CD14-positive monocyte (primary cell): ENCODE measurements around the gene TIMELESS. TPM values are rescaled to one million over a fixed set of nuclear protein-coding genes. Genes with fewer than 3 reads are reported as not detected.

ENCODE experiments used
- DNase-seq, 3 donors: peaks; one replicate each; pipeline ENCODE4 v3.0.0-alpha.2; 2011 to 2022
- H2AFZ ChIP-seq: 2 replicates; pipeline ENCODE4 v1.6.0; 2012; ENCODE audit warnings: mild to moderate bottlenecking, low read depth, low read length, inconsistent platforms; ENCODE audit not compliant: insufficient read depth, poor library complexity, severe bottlenecking
- H3K27ac ChIP-seq, 2 donors: 1 replicate in 1 of 2; 2 replicates in 1 of 2; pipeline ENCODE4 v1.5.1; 2012 to 2013; ENCODE audit warnings: low read length in 2 of 2, control low read depth in 1 of 2, inconsistent platforms in 1 of 2, low read depth in 1 of 2, mild to moderate bottlenecking in 1 of 2
- H3K27me3 ChIP-seq, 2 donors: one replicate each; pipeline versions ENCODE4 v1.6.0 to v1.6.1; 2011 to 2013; ENCODE audit warnings: low read length in 2 of 2; ENCODE audit not compliant: control insufficient read depth in 2 of 2, insufficient read depth in 2 of 2
- H3K36me3 ChIP-seq, 2 donors: replicated peaks in 1 of 2; 1 replicate in 1 of 2; 2 replicates in 1 of 2; pipeline versions ENCODE4 v1.5.1 to v1.6.1; 2012 to 2013; ENCODE audit warnings: low read length in 2 of 2, control low read depth in 1 of 2, inconsistent platforms in 1 of 2, mild to moderate bottlenecking in 1 of 2; ENCODE audit not compliant: insufficient read depth in 2 of 2, control insufficient read depth in 1 of 2
- H3K4me1 ChIP-seq, 2 donors: 1 replicate in 1 of 2; 2 replicates in 1 of 2; pipeline versions ENCODE4 v1.5.1 to v1.6.1; 2012 to 2013; ENCODE audit warnings: low read length in 2 of 2, control low read depth in 1 of 2, inconsistent platforms in 1 of 2, mild to moderate bottlenecking in 1 of 2, moderate library complexity in 1 of 2; ENCODE audit not compliant: insufficient read depth in 2 of 2, control insufficient read depth in 1 of 2
- H3K4me2 ChIP-seq: replicated peaks from 2 replicates; pipeline ENCODE3; 2012; ENCODE audit warnings: low read length, moderate library complexity, mild to moderate bottlenecking; ENCODE audit not compliant: poor library complexity, severe bottlenecking; ENCODE audit errors: extremely low read depth
- H3K4me3 ChIP-seq, 3 experiments: fragments of 200-600 bp in 1 of 3; sonication (generic) in 1 of 3; replicated peaks in 1 of 3; 1 replicate in 2 of 3; 2 replicates in 1 of 3; pipeline ENCODE4 v1.5.1; 2011 to 2013; ENCODE audit warnings: low read length in 3 of 3, mild to moderate bottlenecking in 3 of 3, control low read depth in 2 of 3, low read depth in 2 of 3, inconsistent platforms in 1 of 3, moderate library complexity in 1 of 3
- H3K79me2 ChIP-seq: 2 replicates; pipeline ENCODE4 v1.6.0; 2012; ENCODE audit warnings: mild to moderate bottlenecking, control low read depth, inconsistent platforms, low read length, moderate library complexity; ENCODE audit not compliant: insufficient read depth
- H3K9ac ChIP-seq: 2 replicates; pipeline ENCODE4 v1.6.0; 2017; ENCODE audit warnings: low read length, mild to moderate bottlenecking; ENCODE audit not compliant: insufficient read depth, poor library complexity, severe bottlenecking
- H3K9me3 ChIP-seq, 2 donors: replicated peaks in 1 of 2; 1 replicate in 1 of 2; 2 replicates in 1 of 2; pipeline versions ENCODE4 v1.5.1 to v1.6.1; 2012 to 2013; ENCODE audit warnings: low read length in 2 of 2, control low read depth in 1 of 2; ENCODE audit not compliant: control insufficient read depth in 1 of 2, insufficient read depth in 1 of 2
- H4K20me1 ChIP-seq: 2 replicates; pipeline ENCODE4 v1.6.0; 2012; ENCODE audit warnings: mild to moderate bottlenecking, low read length, control low read depth, moderate library complexity; ENCODE audit not compliant: insufficient read depth
- H3K27ac Mint-ChIP-seq, 7 donors: one replicate each; pipeline ENCODE4 v1.8.0; 2020; ENCODE audit warnings: mild to moderate bottlenecking in 7 of 7, mixed read lengths in 7 of 7, moderate library complexity in 6 of 7, inconsistent platforms in 2 of 7
- H3K27me3 Mint-ChIP-seq, 3 donors: one replicate each; pipeline ENCODE4 v1.8.0; 2021 to 2022; ENCODE audit warnings: low read depth in 3 of 3, mild to moderate bottlenecking in 3 of 3, mixed read lengths in 3 of 3, moderate library complexity in 3 of 3, inconsistent platforms in 1 of 3
- H3K36me3 Mint-ChIP-seq, 2 donors: one replicate each; pipeline ENCODE4 v1.8.0; 2020; ENCODE audit warnings: mixed read lengths in 2 of 2, inconsistent platforms in 1 of 2, mild to moderate bottlenecking in 1 of 2
- H3K4me1 Mint-ChIP-seq: one replicate; pipeline ENCODE4 v1.8.0; 2020; ENCODE audit warnings: mild to moderate bottlenecking, mixed read lengths
- H3K4me3 Mint-ChIP-seq, 2 donors: one replicate each; pipeline ENCODE4 v1.8.0; 2020; ENCODE audit warnings: mild to moderate bottlenecking in 2 of 2, mixed read lengths in 2 of 2, moderate library complexity in 1 of 2
- H3K9me3 Mint-ChIP-seq, 7 donors: one replicate each; pipeline ENCODE4 v1.8.0; 2020 to 2022; ENCODE audit warnings: mixed read lengths in 7 of 7, mild to moderate bottlenecking in 6 of 7, moderate library complexity in 6 of 7, inconsistent platforms in 2 of 7
- CTCF ChIP-seq: fragments of 200-600 bp; IDR thresholded peaks from one replicate; pipeline ENCODE4 v1.8.0; 2022; ENCODE audit warnings: antibody characterized with exemption, mild to moderate bottlenecking
- WGBS: methylation state at CpG from one replicate; pipeline ENCODE4 v1.1.5; 2013; ENCODE audit warnings: missing lambda C conversion rate; ENCODE audit not compliant: insufficient coverage; 5-methylcytosine and 5-hydroxymethylcytosine counted together
- intact Hi-C, 2 donors: fragments of 100-400 bp; cut with micrococcal nuclease; formaldehyde crosslinking; loops; one replicate each; pipeline versions ENCODE4 v1.15.0 to v1.15.1; 2023
- polyA plus RNA-seq, 3 donors: library from polyadenylated mRNA; depleted of rRNA in 1 of 3; unstranded in 2 of 3; stranded (reverse) in 1 of 3; fragments of 300-500 nt in 2 of 3; fragments of >200 nt in 1 of 3; fragmentation: Illumina TruSeq in 2 of 3; gene quantifications; 1 replicate in 2 of 3; 2 replicates in 1 of 3; pipeline ENCODE4 v1.2.3, GENCODE V29; 2012 to 2021

TIMELESS gene
- polyA plus RNA-seq, 3 donors = 1.5 to 2.3 (median 1.5) TPM

GRCh38 chr12:56451147-56451546, 1.9 kb upstream of the TIMELESS start:
- Mint-ChIP-seq H3K27ac (no peak overlapping the region), H3K4me1 (peaks cover 21% of the 10 kb centered on the region), H3K4me3 (no peak overlapping the region), H3K36me3 (no peaks in the 10 kb centered on the region), H3K27me3 (peaks cover 0 to 2% (median 0%) of the 10 kb centered on the region in 3 donors), H3K9me3 (peaks cover 0 to 2% (median 0%) of the 10 kb centered on the region in 7 donors)
- WGBS = 100% methylated on average over 1 of the region's 5 CpGs
- no peak overlapping the region for H3K9ac ChIP-seq
- peaks cover 23% of the 10 kb centered on the region for H3K79me2 ChIP-seq
- H3K27ac ChIP-seq = no peak overlapping the region
- no peak overlapping the region for H3K4me3 ChIP-seq
- intact Hi-C loops = loop anchor here in 1 of 2 donors (10.0 kb wide), 1 partner anchor 86 kb away; the partner anchor contains the start of genes APOF and STAT2
- H3K4me2 ChIP-seq = no peak overlapping the region
- H3K4me1 ChIP-seq = peaks cover 15 to 21% of the 10 kb centered on the region in 2 donors
- TF ChIP-seq CTCF = no peak
- H3K9me3 ChIP-seq = no peaks in the 10 kb centered on the region
- H3K27me3 ChIP-seq = no peaks in the 10 kb centered on the region
- peak overlapping the region; percentile 90 for H2AFZ ChIP-seq
- H4K20me1 ChIP-seq = no peaks in the 10 kb centered on the region
- no peaks in the 10 kb centered on the region for H3K36me3 ChIP-seq
- no peak for DNase-seq

- Histone ChIP-seq H3K4me2 (peak overlapping the region; percentile 84), H3K4me1 (peaks cover 15 to 21% of the 10 kb centered on the region in 2 donors), H3K9ac (no peak overlapping the region), H3K4me3 (peak overlapping the region in 1 of 3 experiments; percentile 96), H2AFZ (peak overlapping the region; percentile 90), H4K20me1 (no peaks in the 10 kb centered on the region), H3K36me3 (no peaks in the 10 kb centered on the region), H3K27me3 (no peaks in the 10 kb centered on the region), H3K27ac (no peak overlapping the region), H3K9me3 (no peaks in the 10 kb centered on the region), H3K79me2 (peaks cover 30% of the 10 kb centered on the region)
- no peak overlapping the region for H3K4me3 Mint-ChIP-seq
- H3K27me3 Mint-ChIP-seq = peaks cover 0 to 2% (median 0%) of the 10 kb centered on the region in 3 donors
- DNase-seq = no peak
- WGBS = 100% methylated on average over 2 of the region's 3 CpGs
- intact Hi-C loops = loop anchor here in 1 of 2 donors (10.0 kb wide), 1 partner anchor 85 kb away; the partner anchor contains the start of genes APOF and STAT2
- H3K4me1 Mint-ChIP-seq = peaks cover 21% of the 10 kb centered on the region
- no peak for TF ChIP-seq CTCF
- peak overlapping the region in 1 of 7 donors; percentile 92 for H3K27ac Mint-ChIP-seq
- H3K36me3 Mint-ChIP-seq = no peaks in the 10 kb centered on the region
- H3K9me3 Mint-ChIP-seq = peaks cover 0 to 2% (median under 1%) of the 10 kb centered on the region in 7 donors
Measured at GRCh38 chr12:56450241-56450640, 1.0 kb upstream of the TIMELESS start.
